SH-SY5Y (cell line): ENCODE measurements around the gene ESRP2.

Experiments used
- GATA2 ChIP-seq: IDR thresholded peaks from 2 replicates; pipeline ENCODE4 v1.6.1; 2011; ENCODE audit warnings: mild to moderate bottlenecking, low read depth, low read length
- GATA3 ChIP-seq: IDR thresholded peaks from 2 replicates; pipeline ENCODE4 v1.6.1; 2011; ENCODE audit warnings: low read depth, mild to moderate bottlenecking, low read length, moderate library complexity

DNA sequence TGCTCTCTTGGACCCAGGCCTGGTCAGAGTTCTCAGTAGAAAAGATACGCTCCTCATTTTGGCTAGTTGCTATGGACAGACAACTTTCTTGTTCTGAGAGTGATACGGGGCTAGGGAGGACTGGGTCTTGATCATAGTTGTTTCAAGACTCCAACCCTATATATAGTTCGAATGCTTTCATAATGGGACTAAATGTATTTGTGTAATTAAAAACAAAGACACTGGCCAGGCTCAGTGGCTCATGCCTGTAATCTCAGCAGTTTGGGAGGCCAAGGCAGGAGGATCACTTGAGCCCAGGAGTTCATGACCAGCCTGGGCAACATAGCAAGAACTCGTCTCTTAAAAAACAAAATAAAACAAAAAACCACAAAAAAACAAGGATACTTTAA, 46.1 kb upstream of the ESRP2 start:
- TF ChIP-seq GATA2 (no peak), GATA3 (no peak)
